Lower lobe of right lung (tissue), 2 donors: ENCODE results near the gene OR2H2. TPM values are rescaled to one million over a fixed set of nuclear protein-coding genes. Genes with fewer than 3 reads are reported as not detected.

Experiments
- ATAC-seq, 2 donors: fragments of 200-7000 bp; cut with Tn5 transposase; one replicate each; pipeline ENCODE4 v1.9.1; 2020 to 2022; ENCODE audit warnings: mild to moderate bottlenecking in 2 of 2, moderate library complexity in 2 of 2
- DNase-seq: peaks from one replicate; pipeline ENCODE4 v3.0.0-alpha.2; 2020
- H3K27ac ChIP-seq: fragments of 200-600 bp; one replicate; pipeline ENCODE4 v1.8.0; 2022
- H3K27me3 ChIP-seq: fragments of 200-600 bp; one replicate; pipeline ENCODE4 v1.8.0; 2022; ENCODE audit warnings: low read depth
- H3K36me3 ChIP-seq: fragments of 200-600 bp; one replicate; pipeline ENCODE4 v1.8.0; 2022; ENCODE audit warnings: mild to moderate bottlenecking
- H3K4me1 ChIP-seq: fragments of 200-600 bp; one replicate; pipeline ENCODE4 v1.8.0; 2022
- H3K4me3 ChIP-seq: fragments of 200-600 bp; one replicate; pipeline ENCODE4 v1.8.0; 2022; ENCODE audit warnings: mild to moderate bottlenecking
- H3K9me3 ChIP-seq: fragments of 200-600 bp; one replicate; pipeline ENCODE4 v1.8.0; 2022
- CTCF ChIP-seq: fragments of 200-600 bp; IDR thresholded peaks from one replicate; pipeline ENCODE4 v1.8.0; 2022; ENCODE audit warnings: antibody characterized with exemption, mild to moderate bottlenecking
- intact Hi-C: fragments of 100-400 bp; cut with DNase I; formaldehyde crosslinking; loops from one replicate; pipeline ENCODE4 v1.11.0; 2022
- total RNA-seq: library from RNA; stranded (reverse); fragmentation: NEBNext Ultra II Directional; extraction: Animal tissue kit (Norgen Biotek cat#: 25700); gene quantifications from one replicate; pipeline ENCODE4 v1.2.1, GENCODE V29; 2021
- donor health status: DM: no; HTN: yes; CAD: no; lungs with severe emphysema.

Gene OR2H2
- total RNA-seq, 1 donor from 2014 or later = not detected

GRCh38 chr6:29602564-29603361, 17.8 kb downstream of the OR2H2 start:
- no peak overlapping the region for H3K27ac ChIP-seq
- DNase-seq (no peak), ATAC-seq (no peak)
- no peaks in the 10 kb centered on the region for H3K27me3 ChIP-seq
- peaks cover 52% of the 10 kb centered on the region for H3K36me3 ChIP-seq
- no peak for TF ChIP-seq CTCF
- no peaks in the 10 kb centered on the region for H3K4me1 ChIP-seq
- intact Hi-C loops = no loop called here
- no peak overlapping the region for H3K4me3 ChIP-seq
- H3K9me3 ChIP-seq = no peaks in the 10 kb centered on the region

GRCh38 chr6:29603456-29603855, 18.5 kb downstream of the OR2H2 start:
- intact Hi-C loops = no loop called here
- no peaks in the 10 kb centered on the region for H3K9me3 ChIP-seq
- H3K4me1 ChIP-seq = no peaks in the 10 kb centered on the region
- DNase-seq (no peak), ATAC-seq (no peak)
- H3K4me3 ChIP-seq = no peak overlapping the region
- TF ChIP-seq CTCF = no peak
- no peak overlapping the region for H3K27ac ChIP-seq
- no peaks in the 10 kb centered on the region for H3K27me3 ChIP-seq
- peaks cover 59% of the 10 kb centered on the region for H3K36me3 ChIP-seq

GRCh38 chr6:29603930-29604329, 19.0 kb downstream of the OR2H2 start:
- no peaks in the 10 kb centered on the region for H3K27me3 ChIP-seq
- H3K36me3 ChIP-seq = peaks cover 63% of the 10 kb centered on the region
- no peak overlapping the region for H3K4me3 ChIP-seq
- DNase-seq (no peak), ATAC-seq (no peak)
- H3K27ac ChIP-seq = no peak overlapping the region
- H3K4me1 ChIP-seq = no peaks in the 10 kb centered on the region
- H3K9me3 ChIP-seq = no peaks in the 10 kb centered on the region
- TF ChIP-seq CTCF = no peak
- intact Hi-C loops = no loop called here

- Histone ChIP-seq H3K27ac (no peak overlapping the region), H3K4me3 (no peak overlapping the region), H3K27me3 (no peaks in the 10 kb centered on the region), H3K4me1 (no peaks in the 10 kb centered on the region), H3K36me3 (peaks cover 94% of the 10 kb centered on the region), H3K9me3 (no peaks in the 10 kb centered on the region)
- ATAC-seq (no peak), DNase-seq (no peak)
- intact Hi-C loops = no loop called here
- TF ChIP-seq CTCF = no peak
These were observed 23.2 kb downstream of the OR2H2 start for GRCh38 chr6:29608131-29608530.

- H3K27me3 ChIP-seq = no peaks in the 10 kb centered on the region
- H3K9me3 ChIP-seq = no peaks in the 10 kb centered on the region
- H3K4me1 ChIP-seq = no peaks in the 10 kb centered on the region
- peaks cover 86% of the 10 kb centered on the region for H3K36me3 ChIP-seq
- intact Hi-C loops = no loop called here
- ATAC-seq (no peak), DNase-seq (no peak)
- H3K27ac ChIP-seq = no peak overlapping the region
- no peak for TF ChIP-seq CTCF
- H3K4me3 ChIP-seq = no peak overlapping the region
These were observed 25.6 kb downstream of the OR2H2 start for GRCh38 chr6:29610540-29610939.
